Natural killer cell treated with Interleukin-12 subunit alpha and Interleukin-12 subunit beta and Interleukin-15 and Interleukin-18, amount 100 ng/mL, for 72 hours (primary cell): Measurements from ENCODE around the gene XYLB. TPM values are rescaled to one million over a fixed set of nuclear protein-coding genes. Genes with fewer than 3 reads are reported as not detected.

ENCODE experiments used
- ATAC-seq, 2 donors: fragments of 150-1000 bp; cut with Tn5 transposase in 1 of 2; sonication (Bioruptor Pico), chemical (Tn5 transposase) in 1 of 2; 2 replicates each; pipeline ENCODE4 v1.10.0; 2021
- DNase-seq: peaks from one replicate; pipeline ENCODE4 v3.0.0; 2022; ENCODE audit warnings: low spot score
- H3K27ac Mint-ChIP-seq, 2 donors: 1 replicate in 1 of 2; 2 replicates in 1 of 2; pipeline ENCODE4 v1.8.0; 2022; ENCODE audit warnings: mixed read lengths in 2 of 2, mild to moderate bottlenecking in 1 of 2, moderate library complexity in 1 of 2
- H3K27me3 Mint-ChIP-seq, 2 donors: 1 replicate in 1 of 2; 2 replicates in 1 of 2; pipeline ENCODE4 v1.8.0; 2022; ENCODE audit warnings: mixed read lengths in 2 of 2
- H3K36me3 Mint-ChIP-seq: one replicate; pipeline ENCODE4 v1.8.0; 2022; ENCODE audit warnings: mixed read lengths
- H3K4me1 Mint-ChIP-seq, 2 donors: 1 replicate in 1 of 2; 2 replicates in 1 of 2; pipeline ENCODE4 v1.8.0; 2022; ENCODE audit warnings: low read depth in 2 of 2, mixed read lengths in 2 of 2, mild to moderate bottlenecking in 1 of 2
- H3K4me3 Mint-ChIP-seq: one replicate; pipeline ENCODE4 v1.8.0; 2022; ENCODE audit warnings: mixed read lengths
- H3K9me3 Mint-ChIP-seq: 2 replicates; pipeline ENCODE4 v1.8.0; 2022; ENCODE audit warnings: mixed read lengths
- total RNA-seq, 2 donors: library from RNA; stranded (reverse); gene quantifications; one replicate each; pipeline ENCODE4 v1.2.3, GENCODE V29; 2022

Gene XYLB
- total RNA-seq, 2 donors from 2014 or later: 3.8 to 11.4 TPM

GRCh38 chr3:38361496-38361895, 14.9 kb downstream of the XYLB start:
- Mint-ChIP-seq H3K27ac (no peak overlapping the region), H3K9me3 (no peaks in the 10 kb centered on the region), H3K27me3 (no peaks in the 10 kb centered on the region), H3K36me3 (no peaks in the 10 kb centered on the region), H3K4me3 (no peak overlapping the region), H3K4me1 (peaks cover 9 to 10% of the 10 kb centered on the region in 2 donors)
- ATAC-seq (no peak), DNase-seq (no peak)

DNA sequence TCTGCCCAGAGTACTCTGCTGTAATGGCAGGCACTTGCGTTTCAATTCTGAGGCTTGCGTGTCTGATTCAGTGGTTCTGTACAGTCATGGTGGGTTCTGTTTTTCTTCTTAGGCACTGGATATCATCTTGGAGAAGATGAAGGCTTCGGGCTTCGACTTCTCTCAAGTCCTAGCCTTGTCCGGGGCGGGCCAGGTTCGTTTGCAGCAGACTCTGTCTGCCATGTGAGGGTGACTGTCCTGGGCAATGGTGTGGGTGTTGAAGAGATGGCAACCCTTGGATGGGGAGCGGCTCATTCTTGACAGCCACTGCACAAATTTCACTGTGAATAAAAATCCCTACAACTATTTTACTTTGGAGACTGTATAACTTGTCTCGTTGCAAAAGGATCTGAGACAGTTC, 16.2 kb downstream of the XYLB start:
- ATAC-seq: no peak
- no peak overlapping the region for H3K4me3 Mint-ChIP-seq
- H3K36me3 Mint-ChIP-seq: no peaks in the 10 kb centered on the region
- no peak for DNase-seq
- H3K27me3 Mint-ChIP-seq: no peaks in the 10 kb centered on the region
- no peaks in the 10 kb centered on the region for H3K9me3 Mint-ChIP-seq
- peaks cover 9 to 10% of the 10 kb centered on the region in 2 donors for H3K4me1 Mint-ChIP-seq
- H3K27ac Mint-ChIP-seq: no peak overlapping the region

GRCh38 chr3:38364721-38365400, 18.3 kb downstream of the XYLB start:
- ATAC-seq (no peak), DNase-seq (no peak)
- peaks cover 10 to 15% of the 10 kb centered on the region in 2 donors for H3K4me1 Mint-ChIP-seq
- no peaks in the 10 kb centered on the region for H3K9me3 Mint-ChIP-seq
- no peak overlapping the region for H3K4me3 Mint-ChIP-seq
- H3K27me3 Mint-ChIP-seq: no peaks in the 10 kb centered on the region
- H3K27ac Mint-ChIP-seq: no peak overlapping the region
- no peaks in the 10 kb centered on the region for H3K36me3 Mint-ChIP-seq

DNA sequence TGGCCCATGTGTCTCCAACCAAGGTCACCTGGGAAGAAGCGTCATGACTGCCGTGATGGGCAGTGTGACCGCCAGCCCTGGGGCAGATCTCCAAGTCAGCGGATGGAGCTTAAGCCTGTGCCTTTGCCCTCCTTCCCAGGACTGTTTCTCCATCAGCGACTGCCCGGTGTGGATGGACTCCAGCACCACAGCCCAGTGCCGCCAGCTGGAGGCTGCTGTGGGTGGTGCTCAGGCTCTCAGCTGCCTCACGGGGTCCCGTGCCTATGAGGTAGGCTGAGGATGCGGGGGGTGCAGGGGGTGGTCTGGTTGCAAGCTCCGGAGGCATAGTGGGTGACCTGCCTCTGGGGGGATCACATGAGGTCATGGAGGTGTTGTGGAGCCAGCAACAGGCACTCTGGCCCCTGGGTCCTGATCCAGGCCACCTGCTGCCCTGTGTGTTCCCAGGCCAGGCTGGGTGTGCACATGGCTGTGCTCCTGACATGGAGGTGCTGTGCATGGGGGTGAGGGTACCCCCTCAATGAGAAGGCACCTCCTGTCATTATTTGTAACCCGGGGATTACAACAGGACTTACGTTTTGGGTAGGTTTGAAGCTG, 19.0 kb downstream of the XYLB start:
- H3K9me3 Mint-ChIP-seq: no peaks in the 10 kb centered on the region

DNA sequence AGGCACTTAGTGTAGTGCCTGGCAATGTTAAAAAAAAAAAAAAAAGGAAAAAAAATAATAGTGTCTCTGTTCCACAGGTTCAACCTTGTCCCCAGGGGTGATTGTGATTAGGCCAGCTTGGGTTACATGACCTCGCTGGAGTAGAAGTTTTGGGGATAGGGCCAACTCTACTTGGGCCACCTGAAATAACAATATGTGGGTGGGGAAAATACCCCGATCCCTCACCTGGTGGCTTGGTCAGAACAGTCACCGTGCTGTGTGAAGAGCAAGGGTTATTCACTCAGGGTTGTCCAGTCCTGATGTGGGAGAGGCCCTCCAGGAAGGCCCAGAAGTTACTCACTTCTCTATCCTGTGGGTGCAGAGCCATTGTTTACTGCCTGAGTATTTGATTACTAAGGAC, 19.5 kb downstream of the XYLB start:
- H3K4me3 Mint-ChIP-seq: no peak overlapping the region
- no peaks in the 10 kb centered on the region for H3K9me3 Mint-ChIP-seq
- H3K4me1 Mint-ChIP-seq: peaks cover 10 to 20% of the 10 kb centered on the region in 2 donors
- DNase-seq (no peak), ATAC-seq (no peak)
- H3K27me3 Mint-ChIP-seq: no peaks in the 10 kb centered on the region
- no peaks in the 10 kb centered on the region for H3K36me3 Mint-ChIP-seq
- H3K27ac Mint-ChIP-seq: no peak overlapping the region

More for the DNA sequence above, 19.0 kb downstream of the XYLB start:
- ATAC-seq: peak; percentile 29 to 48
- DNase-seq: no peak
- H3K27ac Mint-ChIP-seq: no peak overlapping the region
- H3K4me3 Mint-ChIP-seq: no peak overlapping the region
- H3K36me3 Mint-ChIP-seq: no peaks in the 10 kb centered on the region
- no peaks in the 10 kb centered on the region for H3K27me3 Mint-ChIP-seq
- H3K4me1 Mint-ChIP-seq: peaks cover 10 to 19% of the 10 kb centered on the region in 2 donors

GRCh38 chr3:38367779-38368178, 21.2 kb downstream of the XYLB start:
- Mint-ChIP-seq H3K9me3 (no peaks in the 10 kb centered on the region), H3K4me1 (peaks cover 10 to 23% of the 10 kb centered on the region in 2 donors), H3K36me3 (no peaks in the 10 kb centered on the region), H3K27ac (no peak overlapping the region), H3K27me3 (peaks cover 0 to under 1% of the 10 kb centered on the region in 2 donors), H3K4me3 (no peak overlapping the region)
- ATAC-seq: no peak
- no peak for DNase-seq

- ATAC-seq: no peak
- Mint-ChIP-seq H3K9me3 (no peaks in the 10 kb centered on the region), H3K36me3 (no peaks in the 10 kb centered on the region), H3K27me3 (peaks cover 0 to 4% of the 10 kb centered on the region in 2 donors), H3K4me1 (peaks cover 14 to 27% of the 10 kb centered on the region in 2 donors), H3K4me3 (no peak overlapping the region), H3K27ac (no peak overlapping the region)
- DNase-seq: no peak
Measured at GRCh38 chr3:38368238-38368637, 21.7 kb downstream of the XYLB start.

GRCh38 chr3:38369186-38369585, 22.6 kb downstream of the XYLB start:
- DNase-seq: no peak
- Mint-ChIP-seq H3K9me3 (no peaks in the 10 kb centered on the region), H3K4me1 (peaks cover 20 to 32% of the 10 kb centered on the region in 2 donors), H3K27me3 (peaks cover 0 to 4% of the 10 kb centered on the region in 2 donors), H3K27ac (no peak overlapping the region), H3K4me3 (no peak overlapping the region), H3K36me3 (no peaks in the 10 kb centered on the region)
- no peak for ATAC-seq

DNA sequence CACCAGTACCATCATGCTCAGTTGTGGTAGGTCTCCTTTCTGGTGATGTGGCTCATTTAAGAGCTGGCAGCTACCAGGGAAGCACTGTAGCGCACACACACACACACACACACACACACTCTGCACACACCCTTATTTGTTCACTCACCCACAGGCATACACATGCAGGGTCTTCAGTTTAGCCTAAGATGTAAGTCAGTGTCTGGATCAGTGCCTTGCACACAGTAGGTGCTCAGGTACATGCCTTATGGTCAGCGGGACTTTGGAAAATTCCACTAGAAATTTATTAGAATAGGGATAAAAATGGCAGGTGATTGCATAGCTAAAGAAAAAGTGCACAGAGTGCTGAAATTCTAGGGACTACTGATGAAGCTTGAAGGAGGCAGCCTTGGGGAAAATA, 23.6 kb downstream of the XYLB start:
- ATAC-seq (no peak), DNase-seq (no peak)
- Mint-ChIP-seq H3K9me3 (no peaks in the 10 kb centered on the region), H3K4me3 (no peak overlapping the region), H3K27ac (no peak overlapping the region), H3K4me1 (peaks cover 23 to 36% of the 10 kb centered on the region in 2 donors), H3K27me3 (peaks cover 0 to 4% of the 10 kb centered on the region in 2 donors), H3K36me3 (no peaks in the 10 kb centered on the region)

GRCh38 chr3:38370861-38371260, 24.3 kb downstream of the XYLB start:
- H3K9me3 Mint-ChIP-seq: no peaks in the 10 kb centered on the region
- ATAC-seq (no peak), DNase-seq (no peak)
- H3K36me3 Mint-ChIP-seq: no peaks in the 10 kb centered on the region
- H3K4me3 Mint-ChIP-seq: no peak overlapping the region
- no peak overlapping the region for H3K27ac Mint-ChIP-seq
- H3K27me3 Mint-ChIP-seq: peaks cover 0 to 4% of the 10 kb centered on the region in 2 donors
- peaks cover 25 to 39% of the 10 kb centered on the region in 2 donors for H3K4me1 Mint-ChIP-seq

GRCh38 chr3:38371541-38372213, 25.1 kb downstream of the XYLB start:
- DNase-seq: no peak
- peaks cover 25 to 39% of the 10 kb centered on the region in 2 donors for H3K4me1 Mint-ChIP-seq
- H3K9me3 Mint-ChIP-seq: no peaks in the 10 kb centered on the region
- no peaks in the 10 kb centered on the region for H3K36me3 Mint-ChIP-seq
- H3K4me3 Mint-ChIP-seq: no peak overlapping the region
- H3K27me3 Mint-ChIP-seq: peaks cover 0 to 4% of the 10 kb centered on the region in 2 donors
- no peak overlapping the region for H3K27ac Mint-ChIP-seq
- ATAC-seq: no peak

- ATAC-seq (no peak), DNase-seq (no peak)
- H3K9me3 Mint-ChIP-seq: no peaks in the 10 kb centered on the region
- H3K4me1 Mint-ChIP-seq: peaks cover 25 to 39% of the 10 kb centered on the region in 2 donors
- H3K36me3 Mint-ChIP-seq: no peaks in the 10 kb centered on the region
- H3K27ac Mint-ChIP-seq: no peak overlapping the region
- no peak overlapping the region for H3K4me3 Mint-ChIP-seq
- peaks cover 0 to 4% of the 10 kb centered on the region in 2 donors for H3K27me3 Mint-ChIP-seq
Measured at GRCh38 chr3:38372214-38372601, 25.6 kb downstream of the XYLB start.

DNA sequence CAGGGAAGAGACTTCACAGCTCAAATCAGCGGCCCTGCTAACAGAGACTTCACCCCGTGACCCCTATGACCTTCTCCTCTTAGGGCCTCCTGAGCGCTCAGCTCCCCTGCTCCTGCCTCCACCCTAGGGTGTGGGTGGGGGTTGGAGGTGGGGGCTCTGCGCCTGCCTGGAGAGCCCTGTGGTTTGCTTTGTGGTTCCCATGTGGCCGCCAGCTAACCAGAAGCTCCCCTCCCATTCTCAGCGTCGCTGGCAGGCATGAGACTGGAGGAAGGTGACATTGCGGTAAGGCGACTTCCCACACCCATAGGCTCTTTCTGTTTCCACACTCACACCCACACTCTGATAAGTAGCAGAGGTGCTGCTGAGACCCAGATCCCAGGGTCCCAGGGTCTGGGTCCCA, 27.6 kb downstream of the XYLB start:
- ATAC-seq: peak; percentile 75 to 78
- H3K27ac Mint-ChIP-seq: no peak overlapping the region

DNA sequence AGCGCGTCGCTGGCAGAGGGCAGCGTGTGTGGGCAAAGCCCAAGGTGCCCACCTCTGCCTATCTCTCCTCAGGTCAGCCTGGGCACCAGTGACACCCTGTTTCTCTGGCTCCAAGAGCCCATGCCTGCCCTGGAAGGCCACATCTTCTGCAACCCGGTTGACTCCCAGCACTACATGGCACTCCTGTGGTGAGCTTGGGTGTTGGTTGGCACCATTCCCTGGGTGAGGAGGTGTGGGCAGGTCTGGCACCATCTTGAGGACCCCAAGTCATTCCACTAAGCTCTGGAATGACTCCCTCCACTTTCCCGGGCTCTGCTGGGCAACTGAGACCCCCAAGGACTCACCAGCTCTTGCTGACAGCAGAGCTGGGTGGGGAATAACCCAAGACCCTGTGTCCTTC, 28.5 kb downstream of the XYLB start:
- peaks cover 25 to 33% of the 10 kb centered on the region in 2 donors for H3K4me1 Mint-ChIP-seq
- H3K9me3 Mint-ChIP-seq: no peaks in the 10 kb centered on the region
- H3K4me3 Mint-ChIP-seq: no peak overlapping the region
- H3K27me3 Mint-ChIP-seq: peaks cover 0 to 4% of the 10 kb centered on the region in 2 donors
- H3K36me3 Mint-ChIP-seq: no peaks in the 10 kb centered on the region
- ATAC-seq (no peak), DNase-seq (no peak)
- no peak overlapping the region for H3K27ac Mint-ChIP-seq

More for the DNA sequence above, 27.6 kb downstream of the XYLB start:
- Mint-ChIP-seq H3K36me3 (no peaks in the 10 kb centered on the region), H3K4me3 (no peak overlapping the region), H3K4me1 (peaks cover 25 to 33% of the 10 kb centered on the region in 2 donors), H3K9me3 (no peaks in the 10 kb centered on the region), H3K27me3 (peaks cover 0 to 4% of the 10 kb centered on the region in 2 donors)
- no peak for DNase-seq
